Neural progenitor cell (in vitro differentiated cells): ENCODE data around the gene RNPS1.

ENCODE experiments used
- EZH2 ChIP-seq: fragments of 200-600 bp; sonication (generic); IDR thresholded peaks from 2 replicates; pipeline ENCODE4 v1.6.1; 2017; ENCODE audit warnings: antibody characterized with exemption, mild to moderate bottlenecking, moderate library complexity
- TF ChIP-seq, protein P1 (sequence below): fragments of 200-600 bp; sonication (generic); IDR thresholded peaks from 2 replicates; pipeline ENCODE4 v1.5.1; 2017; ENCODE audit warnings: antibody characterized with exemption, mild to moderate bottlenecking

DNA sequence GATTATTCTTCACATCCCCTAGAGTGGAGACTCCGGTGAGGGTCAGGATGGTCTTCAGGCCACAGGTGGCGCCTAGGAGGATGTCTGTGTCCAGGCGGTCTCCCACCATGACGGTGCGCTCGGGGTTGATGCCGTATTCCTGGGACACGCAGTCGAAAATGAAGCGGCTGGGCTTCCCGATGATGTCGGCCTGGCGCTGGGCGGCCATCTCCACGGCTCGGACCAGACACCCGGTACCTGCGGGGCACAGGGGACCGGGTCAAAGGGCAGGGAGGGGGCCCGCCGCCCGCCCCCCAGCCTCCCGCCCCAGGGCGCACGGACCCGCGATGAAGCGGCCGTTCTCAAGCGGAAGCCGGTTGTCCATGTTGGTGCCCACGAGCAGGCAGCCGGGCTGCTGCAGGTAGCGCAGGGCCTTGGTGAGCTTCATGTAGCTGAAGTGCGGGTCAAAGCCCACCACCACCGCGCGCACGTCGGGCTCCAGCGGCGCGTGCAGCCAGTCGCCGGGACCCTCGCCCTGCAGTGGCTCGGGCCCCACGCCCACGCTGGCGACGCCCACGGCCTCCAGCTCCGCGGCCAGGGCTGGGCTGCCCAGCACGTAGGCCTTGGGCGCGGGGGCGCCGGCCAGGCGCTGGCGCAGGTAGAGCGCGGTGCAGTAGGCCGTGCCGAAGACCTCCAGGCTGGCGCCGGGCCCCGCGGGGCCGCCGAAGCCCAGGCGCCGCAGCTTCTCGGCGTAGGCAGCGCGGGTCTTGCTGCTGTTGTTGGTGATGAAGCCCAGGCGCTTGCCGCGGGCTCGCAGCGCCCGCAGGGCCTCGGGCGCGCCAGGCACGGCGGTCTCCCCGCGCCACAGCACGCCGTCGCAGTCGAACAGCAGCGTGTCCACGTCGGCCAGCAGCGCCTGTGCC lies 53.9 kb downstream of the RNPS1 start:
- TF ChIP-seq, protein P1, sequence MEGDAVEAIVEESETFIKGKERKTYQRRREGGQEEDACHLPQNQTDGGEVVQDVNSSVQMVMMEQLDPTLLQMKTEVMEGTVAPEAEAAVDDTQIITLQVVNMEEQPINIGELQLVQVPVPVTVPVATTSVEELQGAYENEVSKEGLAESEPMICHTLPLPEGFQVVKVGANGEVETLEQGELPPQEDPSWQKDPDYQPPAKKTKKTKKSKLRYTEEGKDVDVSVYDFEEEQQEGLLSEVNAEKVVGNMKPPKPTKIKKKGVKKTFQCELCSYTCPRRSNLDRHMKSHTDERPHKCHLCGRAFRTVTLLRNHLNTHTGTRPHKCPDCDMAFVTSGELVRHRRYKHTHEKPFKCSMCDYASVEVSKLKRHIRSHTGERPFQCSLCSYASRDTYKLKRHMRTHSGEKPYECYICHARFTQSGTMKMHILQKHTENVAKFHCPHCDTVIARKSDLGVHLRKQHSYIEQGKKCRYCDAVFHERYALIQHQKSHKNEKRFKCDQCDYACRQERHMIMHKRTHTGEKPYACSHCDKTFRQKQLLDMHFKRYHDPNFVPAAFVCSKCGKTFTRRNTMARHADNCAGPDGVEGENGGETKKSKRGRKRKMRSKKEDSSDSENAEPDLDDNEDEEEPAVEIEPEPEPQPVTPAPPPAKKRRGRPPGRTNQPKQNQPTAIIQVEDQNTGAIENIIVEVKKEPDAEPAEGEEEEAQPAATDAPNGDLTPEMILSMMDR = peak; percentile 7
- TF ChIP-seq EZH2 = no peak
